SU-DHL-6 (cell line): ENCODE measurements around the gene PPIL4.

Experiments
- CTCF ChIP-seq: fragments of 200-600 bp; sonication (generic); IDR thresholded peaks from one replicate; pipeline ENCODE4 v1.5.1; 2017; ENCODE audit warnings: antibody characterized with exemption, mild to moderate bottlenecking, low read length, moderate library complexity; ENCODE audit not compliant: insufficient read depth, poor library complexity, severe bottlenecking
- EZH2phosphoT487 ChIP-seq: fragments of 200-600 bp; sonication (generic), shearing (Covaris generic); conservative IDR thresholded peaks from 2 replicates; pipeline ENCODE4 v1.6.1; 2018; ENCODE audit warnings: mild to moderate bottlenecking, antibody characterized with exemption, low read length, moderate library complexity, mixed read lengths

- TF ChIP-seq CTCF (no peak), EZH2phosphoT487 (no peak)
Measured at GRCh38 chr6:149499066-149499465, 46.8 kb downstream of the PPIL4 start.
